Measurements from ENCODE around the gene PTPRE.

The PTPRE gene

GRCh38 chr10:127980898-127981297 lies 74.0 kb downstream of the PTPRE start:
- Histone ChIP-seq H3K9me3 (ENCODE audit: insufficient read depth, low read length) (peaks cover 9% of the 10 kb centered on the region), H3K4me1 (ENCODE audit: insufficient read depth, insufficient read length) (no peaks in the 10 kb centered on the region), H3K36me3 (ENCODE audit: insufficient read depth, insufficient read length, low read length) (no peaks in the 10 kb centered on the region), H3K9ac (ENCODE audit: insufficient read length, low read depth) (no peak overlapping the region), H3K27me3 (ENCODE audit: insufficient read depth, insufficient read length) (no peaks in the 10 kb centered on the region), H3K4me3 (ENCODE audit: insufficient read length, low read depth) (no peak overlapping the region)
- DNase-seq (ENCODE audit: low read depth, low spot score) = no peak
- TF ChIP-seq SUZ12 (IDR thresholded peaks at IDR 0.05; ENCODE audit: extremely low read depth, insufficient read depth, insufficient read length) (no peak), YY1 (IDR thresholded peaks at IDR 0.05; ENCODE audit: insufficient read depth, insufficient read length) (no peak), ZNF274 (IDR thresholded peaks at IDR 0.05; ENCODE audit: low read depth, low read length) (no peak)

- DNase-seq (ENCODE audit: low read depth, low spot score) = no peak
- H3K27me3 ChIP-seq (ENCODE audit: insufficient read depth, insufficient read length) = no peaks in the 10 kb centered on the region
- H3K36me3 ChIP-seq (ENCODE audit: insufficient read depth, insufficient read length, low read length) = no peaks in the 10 kb centered on the region
- H3K9ac ChIP-seq (ENCODE audit: insufficient read length, low read depth) = no peak overlapping the region
- peaks cover 9% of the 10 kb centered on the region for H3K9me3 ChIP-seq (ENCODE audit: insufficient read depth, low read length)
- H3K4me3 ChIP-seq (ENCODE audit: insufficient read length, low read depth) = no peak overlapping the region
- TF ChIP-seq YY1 (IDR thresholded peaks at IDR 0.05; ENCODE audit: insufficient read depth, insufficient read length) = no peak
- no peaks in the 10 kb centered on the region for H3K4me1 ChIP-seq (ENCODE audit: insufficient read depth, insufficient read length)
Measured at GRCh38 chr10:127982601-127983000, 75.7 kb downstream of the PTPRE start.

- Histone ChIP-seq H3K9me3 (ENCODE audit: insufficient read depth, low read length) (peaks cover 9% of the 10 kb centered on the region), H3K27me3 (ENCODE audit: insufficient read depth, insufficient read length) (no peaks in the 10 kb centered on the region), H3K9ac (ENCODE audit: insufficient read length, low read depth) (no peak overlapping the region), H3K4me1 (ENCODE audit: insufficient read depth, insufficient read length) (no peaks in the 10 kb centered on the region), H3K36me3 (ENCODE audit: insufficient read depth, insufficient read length, low read length) (no peaks in the 10 kb centered on the region), H3K4me3 (ENCODE audit: insufficient read length, low read depth) (no peak overlapping the region)
- TF ChIP-seq ZNF274 (IDR thresholded peaks at IDR 0.05; ENCODE audit: low read depth, low read length) = no peak
- no peak for TF ChIP-seq SUZ12 (IDR thresholded peaks at IDR 0.05; ENCODE audit: extremely low read depth, insufficient read depth, insufficient read length)
- no peak for TF ChIP-seq YY1 (IDR thresholded peaks at IDR 0.05; ENCODE audit: insufficient read depth, insufficient read length)
- DNase-seq (ENCODE audit: low read depth, low spot score) = no peak
Measured at GRCh38 chr10:127983344-127984100, 76.6 kb downstream of the PTPRE start.

- H3K4me1 ChIP-seq (ENCODE audit: insufficient read depth, insufficient read length) = no peaks in the 10 kb centered on the region
- DNase-seq (ENCODE audit: low read depth, low spot score) = no peak
- H3K9ac ChIP-seq (ENCODE audit: insufficient read length, low read depth) = no peak overlapping the region
- no peak overlapping the region for H3K4me3 ChIP-seq (ENCODE audit: insufficient read length, low read depth)
- H3K27me3 ChIP-seq (ENCODE audit: insufficient read depth, insufficient read length) = no peaks in the 10 kb centered on the region
- no peak for TF ChIP-seq SUZ12 (IDR thresholded peaks at IDR 0.05; ENCODE audit: extremely low read depth, insufficient read depth, insufficient read length)
- TF ChIP-seq YY1 (IDR thresholded peaks at IDR 0.05; ENCODE audit: insufficient read depth, insufficient read length) = no peak
- TF ChIP-seq ZNF274 (IDR thresholded peaks at IDR 0.05; ENCODE audit: low read depth, low read length) = no peak
- H3K9me3 ChIP-seq (ENCODE audit: insufficient read depth, low read length) = peaks cover 9% of the 10 kb centered on the region
- H3K36me3 ChIP-seq (ENCODE audit: insufficient read depth, insufficient read length, low read length) = no peaks in the 10 kb centered on the region
Measured at GRCh38 chr10:127984945-127985344, 78.0 kb downstream of the PTPRE start.

- no peaks in the 10 kb centered on the region for H3K4me1 ChIP-seq (ENCODE audit: insufficient read depth, insufficient read length)
- TF ChIP-seq SUZ12 (IDR thresholded peaks at IDR 0.05; ENCODE audit: extremely low read depth, insufficient read depth, insufficient read length) (no peak), YY1 (IDR thresholded peaks at IDR 0.05; ENCODE audit: insufficient read depth, insufficient read length) (no peak), ZNF274 (IDR thresholded peaks at IDR 0.05; ENCODE audit: low read depth, low read length) (no peak)
- DNase-seq (ENCODE audit: low read depth, low spot score) = no peak
- H3K9me3 ChIP-seq (ENCODE audit: insufficient read depth, low read length) = no peaks in the 10 kb centered on the region
- no peak overlapping the region for H3K9ac ChIP-seq (ENCODE audit: insufficient read length, low read depth)
- H3K36me3 ChIP-seq (ENCODE audit: insufficient read depth, insufficient read length, low read length) = no peaks in the 10 kb centered on the region
- H3K4me3 ChIP-seq (ENCODE audit: insufficient read length, low read depth) = no peak overlapping the region
- H3K27me3 ChIP-seq (ENCODE audit: insufficient read depth, insufficient read length) = no peaks in the 10 kb centered on the region
Measured at GRCh38 chr10:127986531-127987466, 79.9 kb downstream of the PTPRE start.

- TF ChIP-seq SUZ12 (IDR thresholded peaks at IDR 0.05; ENCODE audit: extremely low read depth, insufficient read depth, insufficient read length) = no peak
- TF ChIP-seq YY1 (IDR thresholded peaks at IDR 0.05; ENCODE audit: insufficient read depth, insufficient read length) = no peak
- no peaks in the 10 kb centered on the region for H3K36me3 ChIP-seq (ENCODE audit: insufficient read depth, insufficient read length, low read length)
- no peaks in the 10 kb centered on the region for H3K9me3 ChIP-seq (ENCODE audit: insufficient read depth, low read length)
- H3K27me3 ChIP-seq (ENCODE audit: insufficient read depth, insufficient read length) = no peaks in the 10 kb centered on the region
- no peak for DNase-seq (ENCODE audit: low read depth, low spot score)
- no peak overlapping the region for H3K9ac ChIP-seq (ENCODE audit: insufficient read length, low read depth)
- H3K4me3 ChIP-seq (ENCODE audit: insufficient read length, low read depth) = no peak overlapping the region
- H3K4me1 ChIP-seq (ENCODE audit: insufficient read depth, insufficient read length) = no peaks in the 10 kb centered on the region
Measured at GRCh38 chr10:127987467-127988380, 80.8 kb downstream of the PTPRE start.
